GM21390 (cell line): ENCODE data around the gene VCL.
"Not testable (repeated sequence)": the region's sequence is repeated elsewhere in the genome, so short reads cannot be mapped to it uniquely, and the experiment has no call there.

Experiments used
- ATAC-seq: cut with Tn5 transposase; IDR thresholded peaks from one replicate; pipeline ENCODE4 v1.9.1; 2021; ENCODE audit not compliant: unreplicated experiment

VCL gene

DNA sequence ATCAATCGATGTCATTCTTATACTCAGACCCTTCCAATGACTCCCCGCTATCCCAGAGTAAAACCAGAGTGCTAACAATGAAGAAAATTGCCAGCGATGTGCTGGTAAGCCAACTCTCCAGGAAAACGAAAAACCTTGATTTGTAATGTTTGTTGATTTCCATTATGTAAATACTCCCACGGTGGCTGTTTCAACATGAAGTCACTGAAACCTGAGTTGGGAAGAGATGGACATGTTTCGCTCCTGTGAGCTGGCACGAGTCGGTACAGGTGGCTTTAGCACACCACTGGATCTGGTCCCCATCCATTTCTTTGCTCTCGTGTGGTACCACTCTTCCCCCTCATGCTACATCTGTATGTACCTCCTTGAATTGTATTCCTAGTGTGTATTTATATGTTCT is 99.9 kb downstream of the VCL start:
- no peak for ATAC-seq

DNA sequence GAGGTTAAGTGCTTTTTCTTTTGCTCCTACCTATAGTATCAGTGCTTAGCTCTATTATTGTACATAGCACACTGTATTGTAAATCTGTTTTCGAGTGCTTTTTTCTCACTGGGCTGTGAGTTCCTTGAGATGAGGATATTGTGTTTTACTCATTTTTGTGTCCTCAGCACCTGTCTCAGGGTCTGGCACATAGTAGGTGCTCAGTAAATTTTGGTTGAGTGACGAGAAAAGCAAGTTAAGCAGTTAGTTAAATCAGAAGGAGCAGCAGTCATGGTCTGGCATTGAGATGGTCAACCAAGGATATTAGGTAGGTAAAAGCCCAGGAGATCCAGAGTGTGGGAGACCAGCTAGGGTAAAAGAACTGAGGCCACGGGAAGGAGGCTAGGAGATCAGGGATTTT is 101.5 kb downstream of the VCL start:
- ATAC-seq = no peak

DNA sequence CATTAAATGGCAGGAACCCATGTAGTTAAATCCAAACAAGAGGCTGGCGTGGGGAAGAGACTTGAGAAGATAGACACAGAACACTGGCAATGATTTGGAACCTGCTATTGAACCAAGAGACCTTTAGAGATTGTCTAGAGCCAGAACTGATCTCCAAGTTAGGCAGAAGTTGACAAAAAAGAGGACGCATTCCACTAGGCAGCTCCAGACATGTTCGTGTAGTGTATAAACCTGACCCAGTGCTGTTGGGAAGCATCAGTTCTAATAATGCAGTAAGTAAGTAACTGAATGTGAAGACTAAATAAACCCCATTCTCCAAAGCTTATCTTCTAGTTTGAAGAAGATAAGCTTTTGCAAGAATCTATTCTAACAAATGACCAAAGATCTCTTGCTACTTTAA is 101.9 kb downstream of the VCL start:
- ATAC-seq = no peak

DNA sequence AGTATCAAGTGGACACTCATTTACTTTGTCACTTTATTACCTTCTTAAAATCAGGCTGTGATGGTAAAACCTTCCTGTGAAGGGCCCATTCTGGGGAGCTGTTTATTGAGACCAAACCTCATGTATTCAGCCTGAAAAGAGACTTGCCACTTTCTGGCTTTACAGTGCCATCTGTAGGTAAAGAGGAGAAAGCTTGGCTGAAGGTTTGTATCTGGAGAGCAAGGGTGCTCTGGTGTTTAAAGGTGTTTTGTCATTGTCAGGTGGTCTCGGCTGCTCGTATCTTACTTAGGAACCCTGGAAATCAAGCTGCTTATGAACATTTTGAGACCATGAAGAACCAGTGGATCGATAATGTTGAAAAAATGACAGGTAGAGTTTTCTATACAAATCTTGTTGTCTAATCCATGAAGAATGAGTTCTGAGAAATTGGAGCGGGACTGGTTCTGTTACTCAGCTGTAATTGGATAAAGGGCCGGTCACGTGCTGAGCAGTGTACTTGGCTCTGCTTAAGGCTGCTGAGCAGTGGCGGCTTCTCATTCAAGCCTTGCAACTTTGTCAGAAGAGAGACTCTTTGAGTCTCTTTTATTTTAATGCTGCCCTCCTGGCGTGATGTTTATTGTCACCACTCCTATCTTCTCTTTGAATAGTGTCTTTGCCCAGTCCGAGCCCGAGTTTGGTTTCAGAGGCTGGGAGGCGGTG is 105.8 kb downstream of the VCL start:
- no peak for ATAC-seq

DNA sequence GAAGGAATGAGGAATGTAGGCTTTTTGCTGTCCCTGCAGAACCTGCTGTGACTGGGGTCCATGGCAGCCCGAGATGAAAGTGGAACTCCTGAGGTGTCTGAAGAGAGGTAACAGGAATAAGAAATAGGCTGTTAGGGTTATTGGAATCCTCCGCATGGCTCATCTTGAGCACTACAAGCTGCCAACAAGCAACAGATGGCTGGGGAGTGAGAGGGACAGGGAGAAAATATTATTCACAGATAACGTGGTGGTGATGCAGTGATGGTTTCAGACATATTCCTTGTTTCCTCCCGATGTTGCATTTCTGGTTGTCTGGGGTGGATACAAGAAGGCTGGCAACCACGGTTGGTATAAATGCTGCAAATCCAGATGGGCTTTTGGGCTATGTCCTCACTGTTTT is 106.6 kb downstream of the VCL start:
- no peak for ATAC-seq

DNA sequence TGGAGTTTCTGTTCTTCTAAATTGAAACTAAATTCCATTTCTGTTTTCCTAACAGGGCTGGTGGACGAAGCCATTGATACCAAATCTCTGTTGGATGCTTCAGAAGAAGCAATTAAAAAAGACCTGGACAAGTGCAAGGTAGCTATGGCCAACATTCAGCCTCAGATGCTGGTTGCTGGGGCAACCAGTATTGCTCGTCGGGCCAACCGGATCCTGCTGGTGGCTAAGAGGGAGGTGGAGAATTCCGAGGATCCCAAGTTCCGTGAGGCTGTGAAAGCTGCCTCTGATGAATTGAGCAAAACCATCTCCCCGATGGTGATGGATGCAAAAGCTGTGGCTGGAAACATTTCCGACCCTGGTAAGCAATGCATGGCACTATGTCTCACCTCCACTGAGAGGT is 107.1 kb downstream of the VCL start:
- no peak for ATAC-seq

DNA sequence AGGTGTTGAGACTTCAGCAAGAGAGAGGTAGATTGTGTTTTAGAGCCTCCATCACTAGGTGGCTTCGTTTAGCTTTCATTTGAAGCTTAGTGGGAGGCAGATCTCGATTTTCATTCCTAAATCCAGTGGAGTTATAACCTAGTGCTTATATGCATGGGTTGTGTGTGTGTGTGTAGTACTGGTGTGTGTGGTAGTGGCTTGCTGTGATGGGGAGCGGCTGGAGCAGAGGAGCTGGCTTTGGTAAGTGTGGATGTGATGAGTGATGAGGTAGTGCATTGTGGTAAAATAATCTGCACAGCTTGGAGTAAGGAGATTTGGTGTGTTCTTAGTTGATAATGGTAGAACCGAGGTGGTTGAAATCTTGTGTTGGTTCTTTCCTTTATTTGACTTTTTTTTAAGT is 109.5 kb downstream of the VCL start:
- no peak for ATAC-seq

DNA sequence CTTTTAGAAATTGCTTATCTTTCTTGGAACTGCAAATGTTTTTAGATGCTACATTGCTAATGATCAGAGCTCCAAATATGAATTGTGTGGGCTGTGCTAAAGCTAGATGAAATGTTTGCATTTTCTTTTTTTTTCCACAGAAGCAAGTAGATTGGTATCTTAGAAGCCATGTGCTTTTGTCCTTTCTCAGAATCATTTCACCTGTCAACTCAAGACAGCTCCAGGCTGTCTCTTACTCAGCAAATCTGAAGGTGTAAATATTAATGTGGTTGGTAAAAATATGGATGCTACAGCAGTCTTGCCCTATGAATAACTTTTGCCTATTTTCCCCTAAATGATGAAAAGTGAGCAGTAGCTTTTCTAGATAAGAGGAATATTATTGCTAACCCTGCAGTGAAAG is 111.5 kb downstream of the VCL start:
- ATAC-seq = no peak

DNA sequence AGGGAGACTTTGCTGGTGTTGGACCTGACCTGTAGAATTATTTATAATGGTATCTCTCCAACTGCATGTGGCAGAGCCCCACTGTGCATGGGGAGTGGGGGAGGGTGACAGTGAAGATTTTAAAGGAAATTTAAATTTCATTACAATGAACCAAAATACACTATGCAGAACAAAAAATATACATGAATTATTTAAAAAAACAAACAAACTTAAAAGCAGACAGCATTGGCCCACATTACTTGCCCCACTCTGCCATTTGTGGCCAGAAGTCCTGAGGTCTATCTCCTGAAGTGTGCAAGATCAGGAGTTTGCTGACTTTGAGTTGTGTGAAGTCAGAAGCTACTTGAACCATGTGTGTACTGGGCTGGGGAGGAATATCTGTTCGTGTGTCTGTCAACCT is 112.2 kb downstream of the VCL start:
- ATAC-seq = no peak

DNA sequence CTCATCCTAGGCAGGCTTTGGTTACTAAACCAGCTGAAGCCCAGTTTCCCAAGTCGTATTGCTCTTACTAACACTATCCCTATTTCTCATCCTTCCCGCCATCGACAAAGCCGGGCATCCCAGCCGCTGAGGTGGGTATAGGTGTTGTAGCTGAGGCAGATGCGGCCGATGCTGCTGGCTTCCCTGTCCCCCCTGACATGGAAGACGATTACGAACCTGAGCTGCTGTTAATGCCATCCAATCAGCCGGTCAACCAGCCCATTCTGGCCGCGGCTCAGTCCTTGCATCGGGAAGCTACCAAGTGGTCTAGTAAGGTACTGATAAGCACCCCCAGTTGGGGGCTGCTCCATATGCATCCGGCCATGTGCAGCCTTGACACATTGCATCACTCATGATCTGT is 113.9 kb downstream of the VCL start:
- no peak for ATAC-seq

DNA sequence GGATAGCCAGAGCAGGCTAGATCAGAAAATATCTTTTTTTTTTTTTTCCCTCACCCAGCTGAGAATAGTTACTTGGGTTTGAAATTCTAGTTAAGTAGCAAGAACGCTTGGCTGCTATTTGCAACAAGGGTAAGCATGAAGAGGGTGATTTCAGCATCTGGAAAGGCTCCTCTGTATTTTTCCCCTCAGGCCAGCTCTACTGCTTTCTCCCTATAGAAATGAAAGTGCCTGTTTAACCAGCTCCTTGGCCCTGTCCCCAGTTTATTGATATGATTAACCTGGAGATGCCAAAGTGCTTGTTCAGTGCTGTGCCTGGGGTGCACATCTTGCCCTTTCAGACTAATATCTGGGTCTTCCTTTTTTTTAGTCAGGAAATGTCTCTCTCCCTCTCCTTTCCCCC is 115.6 kb downstream of the VCL start:
- ATAC-seq = no peak

DNA sequence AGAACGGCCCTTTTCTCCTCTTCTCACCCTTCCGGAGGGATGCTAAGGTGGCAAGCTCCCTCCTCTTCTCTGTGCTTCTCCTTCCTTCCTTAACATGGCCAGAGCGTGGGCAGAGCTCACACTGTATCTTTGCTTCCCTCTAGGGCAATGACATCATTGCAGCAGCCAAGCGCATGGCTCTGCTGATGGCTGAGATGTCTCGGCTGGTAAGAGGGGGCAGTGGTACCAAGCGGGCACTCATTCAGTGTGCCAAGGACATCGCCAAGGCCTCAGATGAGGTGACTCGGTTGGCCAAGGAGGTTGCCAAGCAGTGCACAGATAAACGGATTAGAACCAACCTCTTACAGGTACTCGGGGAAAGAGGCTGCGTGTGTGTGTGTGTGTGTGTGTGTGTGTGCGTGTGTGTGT is 116.1 kb downstream of the VCL start:
- no peak for ATAC-seq

DNA sequence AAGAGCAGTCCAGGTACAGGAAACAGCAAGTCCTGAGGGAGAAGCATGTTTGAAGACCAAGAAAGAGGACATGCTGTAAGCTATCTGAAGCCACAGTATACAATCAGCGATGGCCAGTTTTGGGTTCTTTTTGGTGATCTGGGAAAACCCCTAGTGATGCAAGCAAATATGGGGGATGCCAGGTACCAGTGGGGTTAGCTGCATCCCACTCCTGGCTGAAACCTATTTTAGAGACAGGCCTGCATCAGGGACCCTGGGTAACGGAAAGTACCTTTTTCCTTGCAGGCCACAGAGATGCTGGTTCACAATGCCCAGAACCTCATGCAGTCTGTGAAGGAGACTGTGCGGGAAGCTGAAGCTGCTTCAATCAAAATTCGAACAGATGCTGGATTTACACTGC is 119.8 kb downstream of the VCL start:
- no peak for ATAC-seq

DNA sequence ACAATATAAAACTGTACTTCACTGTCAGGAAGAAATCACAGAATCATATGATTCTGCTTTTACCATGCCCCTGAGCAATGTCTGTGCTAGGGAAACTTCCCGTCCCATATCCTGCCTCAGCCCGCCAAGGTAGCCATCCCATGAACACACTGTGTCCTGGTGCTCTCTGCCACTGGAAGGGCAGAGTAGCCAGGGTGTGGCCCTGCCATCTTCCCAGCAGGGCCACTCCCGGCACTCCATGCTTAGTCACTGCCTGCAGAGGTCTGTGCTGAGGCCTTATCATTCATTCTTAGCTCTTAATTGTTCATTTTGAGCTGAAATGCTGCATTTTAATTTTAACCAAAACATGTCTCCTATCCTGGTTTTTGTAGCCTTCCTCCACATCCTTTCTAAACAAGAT is 120.9 kb downstream of the VCL start:
- no peak for ATAC-seq

DNA sequence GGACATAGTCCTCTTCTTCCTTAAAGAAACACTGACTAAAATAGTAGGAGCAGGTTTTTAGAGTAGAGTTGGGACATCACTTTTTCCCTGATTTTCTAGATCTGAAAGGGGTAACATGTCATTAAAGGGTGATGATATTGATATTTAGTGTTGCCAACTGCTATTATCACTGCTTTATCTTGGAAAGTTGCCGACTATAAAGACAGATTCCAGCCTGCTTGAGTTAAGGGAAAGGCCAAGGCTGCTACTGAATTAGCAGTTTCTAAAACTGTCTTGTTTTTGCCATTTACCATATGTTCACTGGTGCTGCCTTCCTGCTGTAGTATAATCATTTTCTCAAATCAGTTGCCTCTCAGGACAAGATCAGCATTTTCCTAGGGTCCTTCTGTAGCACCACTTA is 123.0 kb downstream of the VCL start:
- ATAC-seq = no peak

DNA sequence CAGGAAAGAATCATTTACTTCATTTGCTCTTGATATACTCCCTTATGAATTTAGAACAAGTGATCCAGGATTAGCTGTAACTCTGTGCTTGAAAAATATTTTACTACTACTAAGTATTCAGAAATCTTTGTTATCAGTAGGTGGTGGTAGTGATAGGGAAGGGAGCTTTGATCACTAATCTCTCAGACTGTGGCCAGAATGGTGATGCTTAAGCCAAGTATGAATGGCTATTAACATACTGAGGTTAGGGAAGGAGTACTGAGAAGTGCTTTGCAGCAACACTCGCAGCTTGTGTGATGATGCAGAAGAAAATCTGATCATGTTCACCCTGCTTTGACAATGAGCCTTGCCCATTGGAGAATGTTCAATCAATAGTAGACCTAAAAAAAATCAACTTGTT is 123.5 kb downstream of the VCL start:
- no peak for ATAC-seq

DNA sequence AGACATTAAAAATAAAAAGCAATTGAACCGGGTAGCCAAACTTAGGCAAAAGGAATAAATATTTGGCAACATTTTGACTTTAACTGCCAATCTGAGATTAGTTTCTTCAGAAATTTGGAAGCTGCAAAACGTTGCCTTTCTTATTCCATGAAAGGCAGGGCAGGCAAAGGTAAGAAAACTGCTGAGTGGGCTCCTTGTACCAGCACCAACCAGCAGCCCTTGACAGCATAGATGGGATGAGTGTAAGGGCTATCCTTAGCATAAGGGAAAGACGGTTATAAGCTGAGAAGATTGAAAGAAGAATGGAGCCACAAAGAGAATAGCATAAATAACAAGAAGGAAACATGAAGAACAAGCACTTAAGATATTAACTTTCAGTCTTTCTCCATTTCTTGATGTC is 124.1 kb downstream of the VCL start:
- ATAC-seq = no peak

DNA sequence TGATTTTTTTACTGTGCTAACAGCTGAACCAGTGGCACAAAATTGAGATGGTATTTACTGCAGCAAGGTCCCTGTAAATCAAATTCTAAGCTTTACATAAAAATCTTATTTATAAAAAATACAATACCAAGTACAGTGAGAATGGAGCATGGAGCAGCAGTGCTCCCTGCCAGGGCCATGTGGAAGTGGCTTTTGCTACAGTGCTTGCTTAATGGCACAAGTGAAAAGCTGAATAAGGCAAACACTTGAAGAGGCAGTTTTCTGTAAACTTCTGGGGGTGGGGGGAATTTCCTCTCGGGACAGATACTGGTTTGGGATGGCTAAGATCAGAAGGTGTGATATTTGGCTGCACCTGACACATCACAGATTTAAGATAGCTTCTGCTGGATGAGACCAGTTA is 125.2 kb downstream of the VCL start:
- ATAC-seq = no peak

DNA sequence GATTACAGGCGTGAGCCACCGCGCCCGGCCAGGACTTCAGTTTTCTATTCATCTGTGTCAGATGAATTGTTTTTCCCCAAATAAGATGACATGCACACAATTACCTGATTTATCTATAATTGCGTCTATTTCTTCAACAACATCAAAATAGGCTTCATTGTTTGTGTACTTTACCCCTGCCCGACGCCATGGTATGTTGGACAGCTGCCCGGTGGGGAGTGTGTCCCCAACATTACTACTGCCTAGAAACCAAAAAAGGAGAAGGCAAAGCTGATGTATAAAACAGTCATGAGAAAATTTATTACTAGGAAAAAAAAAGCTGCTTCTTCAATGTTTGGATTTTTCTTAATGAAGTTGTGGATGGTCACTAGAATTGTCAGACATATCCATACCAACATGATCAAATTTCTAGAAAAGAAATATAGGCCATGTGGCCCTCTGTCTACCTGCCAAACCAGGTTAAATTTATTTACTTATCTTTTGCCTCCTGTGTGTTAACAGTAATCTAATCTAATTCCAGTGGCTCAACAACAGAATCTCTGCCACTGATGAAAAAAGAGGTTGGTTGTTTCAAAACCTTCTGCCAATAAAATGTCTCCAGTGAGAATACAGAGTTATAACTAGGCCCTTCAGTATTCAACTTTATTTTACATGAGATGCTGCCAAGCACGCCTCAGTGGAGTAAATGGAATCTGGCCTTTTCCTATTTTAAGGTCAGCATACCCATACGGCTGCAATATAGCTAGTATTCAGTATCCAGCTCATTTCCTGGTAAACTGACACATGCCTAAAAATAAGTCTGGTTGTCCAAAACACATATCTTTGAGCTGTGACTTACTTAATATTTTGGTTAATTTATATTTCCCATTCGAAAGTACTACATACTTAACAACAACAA is 136.3 kb downstream of the VCL start:
- ATAC-seq = no peak

DNA sequence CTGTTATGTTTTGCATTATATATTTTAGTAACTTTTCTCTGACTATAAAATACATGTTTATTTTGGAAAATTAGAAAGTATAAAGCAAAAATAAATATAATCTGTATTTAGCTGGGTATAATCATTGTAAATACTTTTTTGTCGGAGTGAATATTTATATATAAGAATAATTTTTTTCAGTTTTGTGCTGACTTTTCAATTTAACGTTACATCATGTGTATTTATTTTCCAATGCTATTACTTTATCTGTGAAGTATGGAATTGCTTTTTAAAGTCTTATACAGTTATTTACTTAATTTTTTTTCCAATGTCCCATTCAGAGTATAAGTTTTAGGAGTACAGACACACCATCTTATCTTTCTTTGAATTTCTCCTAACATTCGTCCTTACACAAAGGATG is 137.5 kb downstream of the VCL start:
- ATAC-seq = no peak

DNA sequence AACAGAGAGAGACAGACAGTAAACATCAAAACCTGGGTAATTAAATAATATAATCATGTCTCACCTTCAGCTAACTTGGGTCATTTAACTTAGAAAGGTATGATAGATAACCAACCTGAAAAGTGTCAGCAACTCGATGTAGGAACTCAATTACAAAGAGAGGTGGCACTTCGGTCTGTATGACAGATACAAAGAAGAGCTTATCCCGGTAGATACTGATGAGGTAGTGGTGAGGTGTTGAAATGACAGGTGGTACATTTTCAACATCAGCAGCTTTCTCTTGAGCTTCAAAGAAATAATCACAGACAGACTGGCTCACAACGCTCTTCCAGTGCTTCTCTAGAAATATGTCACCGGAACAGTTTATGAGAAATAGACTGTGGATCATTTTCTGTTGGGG is 140.1 kb downstream of the VCL start:
- ATAC-seq = no peak

DNA sequence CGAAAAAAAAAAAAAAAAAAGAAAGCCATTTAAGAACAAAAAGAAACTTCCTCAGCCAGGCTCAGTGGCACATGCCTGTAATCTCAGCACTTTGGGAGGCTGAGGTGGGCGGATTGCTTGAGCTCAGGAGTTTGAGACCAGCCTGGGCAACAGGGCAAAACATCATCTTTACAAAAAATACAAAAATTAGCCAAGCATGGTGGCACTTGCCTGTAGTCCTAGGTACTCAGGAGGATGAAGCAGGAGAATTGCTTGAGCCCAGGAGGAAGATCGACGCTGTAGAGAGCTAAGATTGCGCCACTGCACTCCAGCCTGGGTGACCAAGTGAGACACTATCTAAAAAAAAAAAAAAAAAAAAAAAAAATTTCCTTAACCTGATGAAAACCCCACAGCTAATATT is 140.7 kb downstream of the VCL start:
- not testable (repeated sequence) for ATAC-seq

DNA sequence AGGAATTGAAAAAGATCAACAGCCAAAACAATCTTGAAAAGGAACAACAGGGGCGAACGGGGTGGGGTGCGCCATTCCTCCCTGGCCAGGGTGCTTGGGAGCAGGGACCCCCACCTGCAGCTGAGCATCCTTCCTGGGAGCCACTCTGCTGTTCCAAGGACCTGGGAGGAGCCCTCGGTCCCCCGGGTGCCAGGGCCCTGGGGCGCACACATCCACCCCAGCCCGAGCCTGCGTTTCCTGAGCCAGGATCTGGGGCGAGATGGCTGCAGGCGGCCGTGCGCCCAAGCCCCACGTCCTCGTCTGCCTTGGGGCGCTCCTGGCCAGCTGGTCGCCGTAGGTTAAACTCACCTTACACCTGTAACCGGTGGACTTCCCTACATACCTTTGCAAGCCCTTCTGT is 142.1 kb downstream of the VCL start:
- no peak for ATAC-seq
